ENCODE measurements around the gene PTPRG.
"Not testable (repeated sequence)": the region's sequence is repeated elsewhere in the genome, so short reads cannot be mapped to it uniquely, and the experiment has no call there.

Gene PTPRG

DNA sequence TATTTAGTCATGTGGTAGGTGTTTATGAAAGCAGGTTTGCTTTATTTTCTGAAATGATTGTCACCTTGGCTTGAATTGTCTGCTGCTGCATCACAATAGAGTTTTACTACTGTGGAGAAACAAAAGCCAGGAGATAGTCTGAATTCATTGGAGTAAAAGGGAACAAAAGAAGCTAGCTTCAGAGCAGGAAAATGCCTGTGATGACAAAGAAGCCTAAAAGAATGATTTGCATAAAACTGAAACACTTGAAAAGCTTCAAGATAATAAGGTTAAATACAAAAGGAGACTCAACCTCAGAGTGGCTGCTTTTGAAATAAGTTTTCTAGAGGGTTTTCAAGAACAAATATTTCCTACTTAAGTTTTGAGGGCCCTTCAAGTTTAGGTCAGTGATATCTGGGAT lies 138.3 kb downstream of the PTPRG start:
- H3K27ac ChIP-seq (ENCODE audit: low read depth, low read length), result peak overlapping the region; percentile 92
- peak overlapping the region; percentile 67 for H3K9ac ChIP-seq (ENCODE audit: low read length)
- no peaks in the 10 kb centered on the region for H3K9me3 ChIP-seq (ENCODE audit: control insufficient read depth, insufficient read depth, low read depth, low read length)
- no peaks in the 10 kb centered on the region for H3K27me3 ChIP-seq (ENCODE audit: control insufficient read depth, insufficient read depth, low read length)
- H3K36me3 ChIP-seq (ENCODE audit: control insufficient read depth, insufficient read depth, low read length), result no peaks in the 10 kb centered on the region
- H3K4me3 ChIP-seq (ENCODE audit: low read depth, low read length), result peak overlapping the region; percentile 36
- H3K4me1 ChIP-seq (ENCODE audit: control insufficient read depth, insufficient read depth, low read length), result peaks cover 76% of the 10 kb centered on the region

DNA sequence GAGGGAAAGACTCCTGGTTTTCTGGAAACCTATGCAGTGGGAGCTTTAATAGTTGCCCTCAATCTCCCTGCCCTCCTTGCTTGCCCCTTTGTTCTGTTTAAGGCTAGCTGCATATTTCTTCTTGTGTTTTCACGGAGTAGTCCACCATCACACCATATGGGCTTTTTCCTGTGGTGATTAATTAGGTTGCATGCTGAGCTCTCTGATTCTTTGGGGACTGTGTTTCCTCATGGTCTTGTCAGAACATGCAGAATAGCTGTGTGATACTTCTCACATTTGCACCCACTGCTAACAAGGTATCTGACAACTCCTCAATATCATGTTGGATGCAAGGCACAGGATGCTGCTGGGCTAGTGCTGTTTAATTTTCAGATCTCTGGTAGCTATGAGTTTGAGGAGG lies 139.6 kb downstream of the PTPRG start:
- no peaks in the 10 kb centered on the region for H3K27me3 ChIP-seq (ENCODE audit: control insufficient read depth, insufficient read depth, low read length)
- H3K27ac ChIP-seq (ENCODE audit: low read depth, low read length), result peak overlapping the region; percentile 92; the same call in 1 of the 2 replicates
- peaks cover 90% of the 10 kb centered on the region for H3K4me1 ChIP-seq (ENCODE audit: control insufficient read depth, insufficient read depth, low read length)
- no peak overlapping the region for H3K4me3 ChIP-seq (ENCODE audit: low read depth, low read length)
- no peaks in the 10 kb centered on the region for H3K36me3 ChIP-seq (ENCODE audit: control insufficient read depth, insufficient read depth, low read length)
- H3K9me3 ChIP-seq (ENCODE audit: control insufficient read depth, insufficient read depth, low read depth, low read length), result no peaks in the 10 kb centered on the region
- peak overlapping the region; percentile 67 for H3K9ac ChIP-seq (ENCODE audit: low read length)

DNA sequence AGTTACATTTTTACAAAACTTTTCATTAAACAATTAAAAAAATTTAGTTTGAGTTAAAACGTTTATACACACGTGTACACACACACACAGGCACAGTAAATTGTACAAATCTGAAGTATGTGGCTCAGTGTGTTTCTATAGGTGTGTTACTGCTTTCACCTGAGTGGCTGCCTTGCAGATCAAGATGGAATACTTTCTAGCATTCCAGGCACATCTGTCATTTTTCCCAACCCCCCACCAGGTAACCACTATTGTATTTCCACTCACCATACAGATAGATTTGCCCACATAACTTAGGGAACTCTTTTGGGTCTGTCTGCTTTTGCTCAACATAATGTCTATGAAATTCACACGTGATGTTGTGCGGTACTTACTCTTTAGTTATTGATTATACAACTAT lies 141.1 kb downstream of the PTPRG start:
- Histone ChIP-seq H3K36me3 (ENCODE audit: control insufficient read depth, insufficient read depth, low read length) (no peaks in the 10 kb centered on the region), H3K27ac (ENCODE audit: low read depth, low read length) (peak overlapping the region; percentile 92), H3K4me1 (ENCODE audit: control insufficient read depth, insufficient read depth, low read length) (peaks cover 85% of the 10 kb centered on the region), H3K9ac (ENCODE audit: low read length) (peak overlapping the region; percentile 32), H3K9me3 (ENCODE audit: control insufficient read depth, insufficient read depth, low read depth, low read length) (no peaks in the 10 kb centered on the region; the same call in 1 of the 2 replicates), H3K27me3 (ENCODE audit: control insufficient read depth, insufficient read depth, low read length) (no peaks in the 10 kb centered on the region), H3K4me3 (ENCODE audit: low read depth, low read length) (no peak overlapping the region)

- Histone ChIP-seq H3K4me3 (ENCODE audit: low read depth, low read length) (no peak overlapping the region), H3K4me1 (ENCODE audit: control insufficient read depth, insufficient read depth, low read length) (peaks cover 84% of the 10 kb centered on the region), H3K9ac (ENCODE audit: low read length) (peak overlapping the region; percentile 0), H3K9me3 (ENCODE audit: control insufficient read depth, insufficient read depth, low read depth, low read length) (no peaks in the 10 kb centered on the region; the same call in 1 of the 2 replicates), H3K27me3 (ENCODE audit: control insufficient read depth, insufficient read depth, low read length) (no peaks in the 10 kb centered on the region), H3K36me3 (ENCODE audit: control insufficient read depth, insufficient read depth, low read length) (no peaks in the 10 kb centered on the region), H3K27ac (ENCODE audit: low read depth, low read length) (no peak overlapping the region)
Measured at GRCh38 chr3:61704807-61705206, 143.4 kb downstream of the PTPRG start.

DNA sequence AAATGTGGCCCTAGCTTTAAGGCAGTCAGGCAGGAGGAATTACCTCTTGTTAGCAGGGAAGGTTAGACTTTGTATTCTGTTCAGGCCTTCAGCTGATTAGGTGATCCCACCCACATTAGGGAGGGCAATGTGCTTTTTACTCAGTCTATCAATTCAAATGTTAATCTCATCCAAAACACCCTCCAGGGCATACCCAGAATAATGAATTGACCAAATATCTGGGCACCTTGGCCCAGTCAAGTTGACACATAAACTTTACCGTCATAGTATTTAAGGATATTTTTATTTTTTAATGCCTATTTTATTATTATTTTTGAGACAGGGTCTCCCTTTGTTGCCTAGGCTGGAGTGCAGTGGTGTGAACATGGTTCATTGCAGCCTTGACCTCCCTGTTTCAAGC lies 146.1 kb downstream of the PTPRG start:
- H3K4me3 ChIP-seq (ENCODE audit: low read depth, low read length), result no peak overlapping the region
- H3K9me3 ChIP-seq (ENCODE audit: control insufficient read depth, insufficient read depth, low read depth, low read length), result no peaks in the 10 kb centered on the region; the same call in 1 of the 2 replicates
- no peaks in the 10 kb centered on the region for H3K36me3 ChIP-seq (ENCODE audit: control insufficient read depth, insufficient read depth, low read length)
- no peak overlapping the region for H3K9ac ChIP-seq (ENCODE audit: low read length)
- peaks cover 61% of the 10 kb centered on the region for H3K4me1 ChIP-seq (ENCODE audit: control insufficient read depth, insufficient read depth, low read length)
- no peak overlapping the region for H3K27ac ChIP-seq (ENCODE audit: low read depth, low read length)
- no peaks in the 10 kb centered on the region for H3K27me3 ChIP-seq (ENCODE audit: control insufficient read depth, insufficient read depth, low read length)

- peaks cover 39% of the 10 kb centered on the region for H3K4me1 ChIP-seq (ENCODE audit: control insufficient read depth, insufficient read depth, low read length)
- not testable (repeated sequence) for H3K36me3 ChIP-seq (ENCODE audit: control insufficient read depth, insufficient read depth, low read length); H3K4me3 ChIP-seq (ENCODE audit: low read depth, low read length); H3K9me3 ChIP-seq (ENCODE audit: control insufficient read depth, insufficient read depth, low read depth, low read length); H3K9ac ChIP-seq (ENCODE audit: low read length); H3K27ac ChIP-seq (ENCODE audit: low read depth, low read length); H3K27me3 ChIP-seq (ENCODE audit: control insufficient read depth, insufficient read depth, low read length)
Measured at GRCh38 chr3:61710920-61711319, 149.5 kb downstream of the PTPRG start.

DNA sequence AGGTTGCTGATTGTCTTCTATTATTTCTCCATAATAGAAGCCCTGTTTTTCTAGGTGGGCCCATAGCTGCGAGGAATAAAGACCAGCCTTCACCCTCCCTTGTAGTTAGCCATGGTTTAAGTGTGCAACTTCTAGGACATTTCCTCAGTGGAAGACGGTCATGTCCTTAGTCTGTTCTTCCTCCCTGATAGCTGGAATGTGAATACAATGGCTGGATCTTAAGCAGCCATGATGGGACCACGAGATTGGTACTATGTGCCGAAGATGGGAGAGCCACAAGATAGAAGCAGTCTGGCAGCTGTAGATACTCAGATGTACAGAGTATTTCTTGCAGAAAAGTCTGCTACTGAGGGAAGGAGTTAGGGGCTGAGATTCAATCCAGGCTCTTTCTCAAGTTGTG lies 152.9 kb downstream of the PTPRG start:
- Histone ChIP-seq H3K27me3 (ENCODE audit: control insufficient read depth, insufficient read depth, low read length) (no peaks in the 10 kb centered on the region), H3K27ac (ENCODE audit: low read depth, low read length) (no peak overlapping the region), H3K4me3 (ENCODE audit: low read depth, low read length) (no peak overlapping the region), H3K4me1 (ENCODE audit: control insufficient read depth, insufficient read depth, low read length) (peaks cover 32% of the 10 kb centered on the region), H3K9me3 (ENCODE audit: control insufficient read depth, insufficient read depth, low read depth, low read length) (no peaks in the 10 kb centered on the region), H3K36me3 (ENCODE audit: control insufficient read depth, insufficient read depth, low read length) (no peaks in the 10 kb centered on the region), H3K9ac (ENCODE audit: low read length) (no peak overlapping the region)

DNA sequence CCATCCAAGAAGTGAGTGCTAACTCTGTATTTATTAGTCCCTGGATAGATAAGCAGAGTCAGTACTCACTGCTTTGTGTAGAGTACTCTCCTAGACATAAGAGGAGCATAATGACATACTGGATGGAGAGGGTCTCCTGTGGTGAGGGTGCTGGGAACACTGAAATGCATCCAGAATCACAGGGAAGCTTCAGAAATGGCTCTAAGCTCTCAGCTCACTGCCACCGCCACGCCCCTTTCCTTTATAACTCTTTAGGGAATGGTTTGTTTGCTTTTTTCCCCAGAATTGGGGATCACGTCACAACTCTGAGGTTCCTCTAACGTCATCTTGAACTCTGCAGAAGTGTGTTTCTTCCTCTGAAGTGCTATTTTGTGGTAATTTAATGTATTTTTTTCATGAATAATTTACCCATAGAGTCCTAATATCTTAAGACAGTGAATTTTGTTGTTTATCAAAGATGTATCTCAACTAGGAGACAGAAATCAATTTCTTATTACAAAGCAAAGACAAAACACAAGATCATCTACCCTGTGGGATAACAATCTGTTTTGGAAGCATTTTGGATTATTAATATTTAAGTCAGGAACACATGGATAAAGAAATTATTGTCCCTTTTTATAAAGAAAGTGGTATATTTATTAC lies 154.6 kb downstream of the PTPRG start:
- no peak overlapping the region for H3K4me3 ChIP-seq (ENCODE audit: low read depth, low read length)
- no peaks in the 10 kb centered on the region for H3K27me3 ChIP-seq (ENCODE audit: control insufficient read depth, insufficient read depth, low read length)
- H3K27ac ChIP-seq (ENCODE audit: low read depth, low read length), result no peak overlapping the region
- no peaks in the 10 kb centered on the region for H3K36me3 ChIP-seq (ENCODE audit: control insufficient read depth, insufficient read depth, low read length)
- no peak overlapping the region for H3K9ac ChIP-seq (ENCODE audit: low read length)
- H3K4me1 ChIP-seq (ENCODE audit: control insufficient read depth, insufficient read depth, low read length), result peaks cover 32% of the 10 kb centered on the region
- H3K9me3 ChIP-seq (ENCODE audit: control insufficient read depth, insufficient read depth, low read depth, low read length), result no peaks in the 10 kb centered on the region

GRCh38 chr3:61716693-61717092 lies 155.3 kb downstream of the PTPRG start:
- H3K27me3 ChIP-seq (ENCODE audit: control insufficient read depth, insufficient read depth, low read length); H3K4me3 ChIP-seq (ENCODE audit: low read depth, low read length); H3K9ac ChIP-seq (ENCODE audit: low read length); H3K36me3 ChIP-seq (ENCODE audit: control insufficient read depth, insufficient read depth, low read length); H3K27ac ChIP-seq (ENCODE audit: low read depth, low read length); H3K9me3 ChIP-seq (ENCODE audit: control insufficient read depth, insufficient read depth, low read depth, low read length): not testable (repeated sequence)
- peaks cover 32% of the 10 kb centered on the region for H3K4me1 ChIP-seq (ENCODE audit: control insufficient read depth, insufficient read depth, low read length)

- Histone ChIP-seq H3K9ac (ENCODE audit: low read length) (no peak overlapping the region), H3K4me3 (ENCODE audit: low read depth, low read length) (no peak overlapping the region), H3K4me1 (ENCODE audit: control insufficient read depth, insufficient read depth, low read length) (peaks cover 23% of the 10 kb centered on the region), H3K27me3 (ENCODE audit: control insufficient read depth, insufficient read depth, low read length) (no peaks in the 10 kb centered on the region), H3K27ac (ENCODE audit: low read depth, low read length) (no peak overlapping the region), H3K9me3 (ENCODE audit: control insufficient read depth, insufficient read depth, low read depth, low read length) (peaks cover 2% of the 10 kb centered on the region; the same call in 1 of the 2 replicates), H3K36me3 (ENCODE audit: control insufficient read depth, insufficient read depth, low read length) (no peaks in the 10 kb centered on the region)
Measured at GRCh38 chr3:61718565-61718964, 157.2 kb downstream of the PTPRG start.

DNA sequence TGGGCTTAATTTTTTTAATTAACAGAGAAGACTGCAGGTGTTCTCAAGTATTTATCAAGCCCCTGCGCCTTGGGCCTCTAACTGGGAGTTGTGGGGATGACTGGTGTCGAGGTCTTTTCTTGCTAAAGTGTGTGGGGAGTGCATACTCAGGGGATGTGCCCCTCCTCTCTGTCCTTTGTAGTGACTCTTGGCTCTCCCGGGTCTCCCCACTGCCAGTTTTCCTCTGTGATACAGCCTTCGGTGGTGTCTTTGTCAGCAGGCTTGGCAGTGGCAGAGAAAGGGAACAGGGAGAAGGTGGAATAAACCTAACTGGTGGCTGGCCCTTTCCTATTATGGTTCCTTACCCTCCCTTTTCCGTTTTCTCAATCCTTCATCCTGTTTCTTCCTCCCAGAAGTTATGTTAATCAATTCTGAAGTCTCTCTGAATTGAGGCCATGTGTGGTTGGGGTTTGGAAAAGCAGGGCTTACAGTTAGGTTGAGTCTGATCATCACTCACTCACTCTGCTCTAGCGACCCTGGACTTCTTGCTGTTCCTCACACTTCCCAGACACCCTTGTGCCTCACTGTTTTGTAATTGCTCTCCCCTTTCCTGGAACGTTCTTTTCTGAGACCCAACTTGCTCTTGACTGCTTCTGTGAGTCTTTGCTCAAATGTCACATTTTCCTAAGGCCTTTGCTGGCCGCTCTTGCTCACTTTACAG lies 158.1 kb downstream of the PTPRG start:
- peaks cover 2% of the 10 kb centered on the region; the same call in 1 of the 2 replicates for H3K9me3 ChIP-seq (ENCODE audit: control insufficient read depth, insufficient read depth, low read depth, low read length)
- no peaks in the 10 kb centered on the region for H3K36me3 ChIP-seq (ENCODE audit: control insufficient read depth, insufficient read depth, low read length)
- H3K4me1 ChIP-seq (ENCODE audit: control insufficient read depth, insufficient read depth, low read length), result peaks cover 23% of the 10 kb centered on the region
- no peaks in the 10 kb centered on the region for H3K27me3 ChIP-seq (ENCODE audit: control insufficient read depth, insufficient read depth, low read length)
- no peak overlapping the region for H3K9ac ChIP-seq (ENCODE audit: low read length)
- no peak overlapping the region for H3K4me3 ChIP-seq (ENCODE audit: low read depth, low read length)
- H3K27ac ChIP-seq (ENCODE audit: low read depth, low read length), result no peak overlapping the region

Data from HUES6 (cell line).